Measurements from ENCODE around the gene CHAT.

DNA sequence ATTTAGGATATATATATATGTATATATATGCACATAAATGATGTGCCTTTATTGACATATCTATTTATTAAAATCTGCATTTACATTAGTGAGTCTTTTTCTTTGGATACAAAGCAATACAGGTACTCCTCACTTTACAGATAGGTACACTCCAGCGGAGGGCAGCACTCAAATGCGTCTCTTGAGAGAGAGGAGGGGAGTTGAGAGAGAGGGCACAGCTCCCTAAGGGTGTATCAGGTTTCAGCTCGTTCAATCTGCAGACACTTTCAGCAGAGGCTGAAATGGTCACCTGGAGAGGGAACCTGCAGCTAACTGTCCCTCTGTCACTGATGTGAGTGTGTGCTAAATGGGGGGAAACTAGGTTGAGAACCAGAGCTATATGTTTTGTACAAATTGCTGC is 87.2 kb downstream of the CHAT start:
- TF ChIP-seq, protein P1, sequence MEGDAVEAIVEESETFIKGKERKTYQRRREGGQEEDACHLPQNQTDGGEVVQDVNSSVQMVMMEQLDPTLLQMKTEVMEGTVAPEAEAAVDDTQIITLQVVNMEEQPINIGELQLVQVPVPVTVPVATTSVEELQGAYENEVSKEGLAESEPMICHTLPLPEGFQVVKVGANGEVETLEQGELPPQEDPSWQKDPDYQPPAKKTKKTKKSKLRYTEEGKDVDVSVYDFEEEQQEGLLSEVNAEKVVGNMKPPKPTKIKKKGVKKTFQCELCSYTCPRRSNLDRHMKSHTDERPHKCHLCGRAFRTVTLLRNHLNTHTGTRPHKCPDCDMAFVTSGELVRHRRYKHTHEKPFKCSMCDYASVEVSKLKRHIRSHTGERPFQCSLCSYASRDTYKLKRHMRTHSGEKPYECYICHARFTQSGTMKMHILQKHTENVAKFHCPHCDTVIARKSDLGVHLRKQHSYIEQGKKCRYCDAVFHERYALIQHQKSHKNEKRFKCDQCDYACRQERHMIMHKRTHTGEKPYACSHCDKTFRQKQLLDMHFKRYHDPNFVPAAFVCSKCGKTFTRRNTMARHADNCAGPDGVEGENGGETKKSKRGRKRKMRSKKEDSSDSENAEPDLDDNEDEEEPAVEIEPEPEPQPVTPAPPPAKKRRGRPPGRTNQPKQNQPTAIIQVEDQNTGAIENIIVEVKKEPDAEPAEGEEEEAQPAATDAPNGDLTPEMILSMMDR (conservative IDR thresholded peaks at IDR 0.05; ENCODE audit: low read length), result 0 out of 2 replicates have a peak, but pooled peaks have one; percentile 11
- TF ChIP-seq EZH2phosphoT487 (IDR thresholded peaks at IDR 0.05; ENCODE audit: borderline replicate concordance, low read depth, low read length), result no peak

Measured in OCI-LY7 (cell line).